MM.1S (cell line): ENCODE measurements around the gene RDH14.

Experiments used
- EZH2phosphoT487 ChIP-seq: fragments of 300-600 bp; sonication (generic); IDR thresholded peaks from 2 replicates; pipeline ENCODE4 v1.6.1; 2018; ENCODE audit warnings: antibody characterized with exemption, low read length
- TF ChIP-seq, protein P1 (sequence below): fragments of 300-600 bp; sonication (generic); IDR thresholded peaks from 2 replicates; pipeline ENCODE4 v1.5.1; 2016; ENCODE audit warnings: antibody characterized with exemption, low read length, mixed read lengths

DNA sequence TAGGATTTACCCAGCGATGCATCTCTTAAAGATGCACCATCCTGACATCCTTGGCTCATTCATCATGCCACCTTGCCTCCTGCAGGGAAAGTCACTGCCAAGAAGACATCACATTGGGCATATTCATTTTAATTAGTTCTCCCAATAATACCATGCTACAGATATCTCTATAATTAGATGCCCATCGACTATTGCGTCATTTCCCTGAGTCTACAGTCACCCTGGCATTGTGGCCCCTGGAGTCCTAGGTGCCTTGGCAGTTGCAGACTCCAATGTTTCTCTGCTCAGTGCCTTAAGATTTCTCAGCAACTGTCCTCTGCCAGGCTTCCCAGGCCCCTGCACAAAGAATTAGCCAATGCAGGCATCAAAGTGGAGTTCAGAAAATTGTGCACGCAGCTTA lies 32.6 kb downstream of the RDH14 start:
- TF ChIP-seq, protein P1, sequence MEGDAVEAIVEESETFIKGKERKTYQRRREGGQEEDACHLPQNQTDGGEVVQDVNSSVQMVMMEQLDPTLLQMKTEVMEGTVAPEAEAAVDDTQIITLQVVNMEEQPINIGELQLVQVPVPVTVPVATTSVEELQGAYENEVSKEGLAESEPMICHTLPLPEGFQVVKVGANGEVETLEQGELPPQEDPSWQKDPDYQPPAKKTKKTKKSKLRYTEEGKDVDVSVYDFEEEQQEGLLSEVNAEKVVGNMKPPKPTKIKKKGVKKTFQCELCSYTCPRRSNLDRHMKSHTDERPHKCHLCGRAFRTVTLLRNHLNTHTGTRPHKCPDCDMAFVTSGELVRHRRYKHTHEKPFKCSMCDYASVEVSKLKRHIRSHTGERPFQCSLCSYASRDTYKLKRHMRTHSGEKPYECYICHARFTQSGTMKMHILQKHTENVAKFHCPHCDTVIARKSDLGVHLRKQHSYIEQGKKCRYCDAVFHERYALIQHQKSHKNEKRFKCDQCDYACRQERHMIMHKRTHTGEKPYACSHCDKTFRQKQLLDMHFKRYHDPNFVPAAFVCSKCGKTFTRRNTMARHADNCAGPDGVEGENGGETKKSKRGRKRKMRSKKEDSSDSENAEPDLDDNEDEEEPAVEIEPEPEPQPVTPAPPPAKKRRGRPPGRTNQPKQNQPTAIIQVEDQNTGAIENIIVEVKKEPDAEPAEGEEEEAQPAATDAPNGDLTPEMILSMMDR = no peak
- TF ChIP-seq EZH2phosphoT487 = no peak
